ENCODE data around the gene ITM2C.

GRCh38 chr2:230920167-230920566, 55.4 kb downstream of the ITM2C start:
- no peak for TF ChIP-seq YY1 (IDR thresholded peaks at IDR 0.05; ENCODE audit: insufficient read depth, insufficient read length)
- no peak for TF ChIP-seq ZNF274 (IDR thresholded peaks at IDR 0.05; ENCODE audit: low read depth, low read length)

Measured in NT2/D1 (cell line).